Putamen (tissue), 1 donor: ENCODE measurements around the gene KHNYN.
A peak's percentile ranks its signal among the peaks of the same experiment; 100 is the strongest.
"Not testable (repeated sequence)": the region's sequence is repeated elsewhere in the genome, so short reads cannot be mapped to it uniquely, and the experiment has no call there.

Experiments
- DNase-seq: peaks from one replicate; pipeline ENCODE4 v3.0.0-alpha.2; 2016; ENCODE audit warnings: low spot score

The KHNYN gene

GRCh38 chr14:24429395-24430142 is at the start of gene KHNYN, which contains the start of gene CBLN3:
KHNYN (plus strand) TSS chr14:24429954; CDS start chr14:24430731, 777 bp downstream.
CBLN3 (minus strand) TSS chr14:24429668; CDS start chr14:24429054, 614 bp downstream.
- peak; percentile 85 for DNase-seq

- DNase-seq, result no peak
Measured at GRCh38 chr14:24381363-24382063, 48.2 kb upstream of the KHNYN start.

- DNase-seq, result no peak
Measured at GRCh38 chr14:24382064-24382371, 47.7 kb upstream of the KHNYN start.

- no peak for DNase-seq
Measured at GRCh38 chr14:24384169-24384568, 45.6 kb upstream of the KHNYN start.

GRCh38 chr14:24385524-24385923 is 44.2 kb upstream of the KHNYN start:
- no peak for DNase-seq

- DNase-seq, result no peak
Measured at GRCh38 chr14:24387009-24387345, 42.8 kb upstream of the KHNYN start.

GRCh38 chr14:24387579-24387978 is 42.2 kb upstream of the KHNYN start:
- DNase-seq, result not testable (repeated sequence)

GRCh38 chr14:24388474-24389179 is 41.1 kb upstream of the KHNYN start:
- DNase-seq, result no peak

GRCh38 chr14:24389226-24389848 is 40.4 kb upstream of the KHNYN start:
- DNase-seq, result no peak

- DNase-seq, result no peak
Measured at GRCh38 chr14:24390701-24391468, 38.9 kb upstream of the KHNYN start.

GRCh38 chr14:24392325-24393091 is 37.2 kb upstream of the KHNYN start:
- DNase-seq, result no peak

GRCh38 chr14:24394275-24394674 is 35.5 kb upstream of the KHNYN start:
- no peak for DNase-seq

GRCh38 chr14:24395609-24396582 is 33.9 kb upstream of the KHNYN start:
- no peak for DNase-seq

- no peak for DNase-seq
Measured at GRCh38 chr14:24397639-24398292, 32.0 kb upstream of the KHNYN start.

GRCh38 chr14:24398293-24398652 is 31.5 kb upstream of the KHNYN start:
- DNase-seq, result no peak

GRCh38 chr14:24398653-24399446 is 30.9 kb upstream of the KHNYN start, which contains the start of gene NYNRIN:
NYNRIN (plus strand) TSS chr14:24399003; CDS start chr14:24399247, 244 bp downstream.
- peak; percentile 11 for DNase-seq

GRCh38 chr14:24399447-24399822 is 30.3 kb upstream of the KHNYN start:
- DNase-seq, result no peak

- DNase-seq, result no peak
Measured at GRCh38 chr14:24399999-24400718, 29.6 kb upstream of the KHNYN start.
